Measurements from ENCODE around the gene NTRK3.

Gene NTRK3

DNA sequence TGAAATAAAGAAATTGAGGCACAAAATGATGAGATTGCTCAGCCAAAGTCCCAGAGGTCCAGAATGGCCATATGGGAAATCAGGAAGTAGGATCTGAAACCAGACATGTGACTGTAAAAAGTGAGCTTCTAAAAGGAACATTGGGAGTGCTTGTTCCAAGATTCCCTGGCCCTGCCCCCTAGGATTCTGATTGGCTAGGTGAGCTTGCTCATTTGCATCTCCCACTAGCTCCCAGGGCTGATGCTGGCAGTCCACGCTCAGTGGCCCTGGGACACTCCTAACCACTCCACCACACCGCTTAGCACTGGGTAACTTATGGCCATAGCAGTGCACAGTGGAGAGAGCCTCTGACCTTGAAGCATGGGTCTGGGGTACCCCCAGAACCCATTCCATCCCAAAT lies 326.7 kb downstream of the NTRK3 start:
- Histone ChIP-seq H3K4me3 (ENCODE audit: low read length) (no peak overlapping the region), H3K9ac (ENCODE audit: low read length) (no peak overlapping the region), H3K9me3 (ENCODE audit: control insufficient read depth, low read length) (no peaks in the 10 kb centered on the region), H3K36me3 (ENCODE audit: control insufficient read depth, insufficient read depth, low read length) (no peaks in the 10 kb centered on the region), H3K27me3 (ENCODE audit: control insufficient read depth, insufficient read depth, low read length) (no peaks in the 10 kb centered on the region), H3K4me1 (ENCODE audit: control insufficient read depth, insufficient read depth, low read length) (no peaks in the 10 kb centered on the region)

DNA sequence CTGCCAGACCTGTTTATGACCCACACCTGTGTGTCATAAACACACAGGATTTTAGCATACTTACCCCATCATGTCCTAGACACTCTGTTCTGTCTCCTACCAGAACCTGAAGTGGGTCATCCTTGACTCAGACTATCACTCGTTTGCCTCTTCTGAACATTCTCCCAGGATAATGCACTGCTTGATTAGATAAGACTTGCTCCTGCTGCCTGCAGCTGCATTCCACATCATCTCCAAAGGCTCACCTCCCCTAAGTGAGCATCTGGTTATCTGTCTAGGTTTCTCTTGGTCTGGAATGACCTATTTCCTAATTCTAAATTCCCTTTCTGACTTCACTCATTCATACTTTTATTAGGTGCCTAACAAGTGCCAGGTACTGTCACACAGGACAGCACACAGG lies 332.1 kb downstream of the NTRK3 start:
- no peaks in the 10 kb centered on the region for H3K36me3 ChIP-seq (ENCODE audit: control insufficient read depth, insufficient read depth, low read length)
- H3K4me3 ChIP-seq (ENCODE audit: low read length): no peak overlapping the region
- H3K9me3 ChIP-seq (ENCODE audit: control insufficient read depth, low read length): no peaks in the 10 kb centered on the region
- no peaks in the 10 kb centered on the region for H3K27me3 ChIP-seq (ENCODE audit: control insufficient read depth, insufficient read depth, low read length)
- H3K4me1 ChIP-seq (ENCODE audit: control insufficient read depth, insufficient read depth, low read length): no peaks in the 10 kb centered on the region
- H3K9ac ChIP-seq (ENCODE audit: low read length): no peak overlapping the region

- Histone ChIP-seq H3K4me3 (ENCODE audit: low read length) (no peak overlapping the region), H3K36me3 (ENCODE audit: control insufficient read depth, insufficient read depth, low read length) (no peaks in the 10 kb centered on the region), H3K9me3 (ENCODE audit: control insufficient read depth, low read length) (no peaks in the 10 kb centered on the region), H3K4me1 (ENCODE audit: control insufficient read depth, insufficient read depth, low read length) (no peaks in the 10 kb centered on the region), H3K9ac (ENCODE audit: low read length) (no peak overlapping the region), H3K27me3 (ENCODE audit: control insufficient read depth, insufficient read depth, low read length) (no peaks in the 10 kb centered on the region)
Observed at GRCh38 chr15:87919064-87919463, 337.5 kb downstream of the NTRK3 start.

DNA sequence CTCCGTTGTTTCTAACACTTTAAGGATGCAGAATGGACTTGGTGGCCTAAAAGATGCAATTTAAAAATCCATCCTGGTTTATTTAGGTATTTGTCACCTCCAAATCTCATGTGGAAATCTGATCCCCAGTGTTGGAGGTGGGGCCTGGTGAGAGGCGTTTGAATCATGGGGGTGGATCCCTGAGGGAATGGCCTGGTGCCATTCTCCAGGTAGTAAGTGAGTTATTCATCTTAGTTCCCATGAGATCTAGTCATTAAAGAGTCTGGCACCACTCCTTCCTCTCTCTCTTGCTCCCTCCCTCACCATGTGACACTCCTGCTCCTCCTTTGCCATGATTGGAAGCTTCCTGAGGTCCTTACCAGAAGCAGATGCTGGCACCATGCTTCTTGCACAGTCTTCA lies 339.1 kb downstream of the NTRK3 start:
- Histone ChIP-seq H3K9ac (ENCODE audit: low read length) (no peak overlapping the region), H3K36me3 (ENCODE audit: control insufficient read depth, insufficient read depth, low read length) (no peaks in the 10 kb centered on the region), H3K4me3 (ENCODE audit: low read length) (no peak overlapping the region), H3K4me1 (ENCODE audit: control insufficient read depth, insufficient read depth, low read length) (no peaks in the 10 kb centered on the region), H3K27me3 (ENCODE audit: control insufficient read depth, insufficient read depth, low read length) (no peaks in the 10 kb centered on the region), H3K9me3 (ENCODE audit: control insufficient read depth, low read length) (no peaks in the 10 kb centered on the region)

DNA sequence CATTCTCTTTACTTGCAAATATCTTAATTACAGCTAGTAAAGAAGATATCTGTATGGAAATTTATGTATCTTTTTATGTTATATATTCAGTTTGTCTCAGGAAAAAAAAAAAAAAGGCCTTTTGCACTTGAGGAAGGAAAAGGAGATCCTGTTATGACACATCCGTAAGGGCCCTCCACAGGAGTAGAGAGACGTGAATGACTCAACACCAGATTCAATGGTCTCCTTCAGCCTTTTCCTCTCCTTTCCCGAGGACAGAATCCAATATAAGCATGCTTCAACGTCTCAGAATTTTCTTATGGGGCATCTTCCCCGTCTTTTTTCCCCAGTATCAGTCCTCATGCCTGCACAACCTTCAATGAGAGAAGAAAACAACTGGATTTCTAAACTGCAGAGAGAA lies 340.3 kb downstream of the NTRK3 start:
- Histone ChIP-seq H3K4me1 (ENCODE audit: control insufficient read depth, insufficient read depth, low read length) (no peaks in the 10 kb centered on the region), H3K36me3 (ENCODE audit: control insufficient read depth, insufficient read depth, low read length) (no peaks in the 10 kb centered on the region), H3K9me3 (ENCODE audit: control insufficient read depth, low read length) (no peaks in the 10 kb centered on the region), H3K4me3 (ENCODE audit: low read length) (no peak overlapping the region), H3K27me3 (ENCODE audit: control insufficient read depth, insufficient read depth, low read length) (no peaks in the 10 kb centered on the region), H3K9ac (ENCODE audit: low read length) (no peak overlapping the region)

GRCh38 chr15:87910301-87910700 lies 346.2 kb downstream of the NTRK3 start:
- Histone ChIP-seq H3K36me3 (ENCODE audit: control insufficient read depth, insufficient read depth, low read length) (no peaks in the 10 kb centered on the region), H3K4me1 (ENCODE audit: control insufficient read depth, insufficient read depth, low read length) (no peaks in the 10 kb centered on the region), H3K9me3 (ENCODE audit: control insufficient read depth, low read length) (no peaks in the 10 kb centered on the region), H3K4me3 (ENCODE audit: low read length) (no peak overlapping the region), H3K9ac (ENCODE audit: low read length) (no peak overlapping the region), H3K27me3 (ENCODE audit: control insufficient read depth, insufficient read depth, low read length) (no peaks in the 10 kb centered on the region)

DNA sequence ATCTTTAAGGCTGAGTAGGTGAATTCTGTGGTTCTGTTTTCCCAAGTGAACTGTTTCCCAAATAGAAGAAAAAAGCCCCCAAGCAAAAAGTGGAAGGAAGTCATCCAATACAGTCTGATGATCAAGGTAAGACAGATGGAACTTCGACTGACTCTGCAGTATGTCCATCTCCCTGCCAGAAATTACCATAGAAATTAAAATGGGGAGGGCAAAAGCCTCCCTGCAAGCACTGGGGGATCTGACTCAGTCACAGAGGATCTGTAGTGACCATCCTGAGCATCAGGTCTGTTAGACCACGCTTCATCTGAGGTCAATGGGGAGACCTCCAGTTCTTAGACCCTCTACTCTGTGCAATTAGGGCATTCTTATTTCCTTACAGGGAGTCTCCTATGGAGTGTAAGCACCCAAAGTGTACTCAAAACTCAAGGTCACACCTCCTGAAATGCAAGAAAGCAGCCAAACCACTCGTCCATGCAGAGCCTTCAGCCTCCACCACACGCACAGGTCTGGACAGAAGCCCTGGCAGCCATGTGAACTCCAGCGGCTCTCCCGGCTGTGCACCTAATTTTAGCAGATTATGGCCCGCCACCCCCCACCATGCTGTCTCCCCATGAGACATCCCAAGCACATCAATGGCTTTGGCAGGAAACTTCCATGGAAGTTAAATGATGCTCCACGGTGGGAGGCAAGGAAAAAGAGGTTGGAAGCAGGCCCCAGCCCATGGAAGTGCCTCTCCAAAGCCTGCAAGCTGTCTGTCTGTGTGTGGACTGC lies 348.7 kb downstream of the NTRK3 start:
- H3K36me3 ChIP-seq (ENCODE audit: control insufficient read depth, insufficient read depth, low read length): no peaks in the 10 kb centered on the region
- H3K4me3 ChIP-seq (ENCODE audit: low read length): no peak overlapping the region
- H3K9ac ChIP-seq (ENCODE audit: low read length): no peak overlapping the region
- H3K9me3 ChIP-seq (ENCODE audit: control insufficient read depth, low read length): no peaks in the 10 kb centered on the region
- H3K27me3 ChIP-seq (ENCODE audit: control insufficient read depth, insufficient read depth, low read length): no peaks in the 10 kb centered on the region
- H3K4me1 ChIP-seq (ENCODE audit: control insufficient read depth, insufficient read depth, low read length): no peaks in the 10 kb centered on the region

- H3K27me3 ChIP-seq (ENCODE audit: control insufficient read depth, insufficient read depth, low read length): no peaks in the 10 kb centered on the region
- no peaks in the 10 kb centered on the region for H3K36me3 ChIP-seq (ENCODE audit: control insufficient read depth, insufficient read depth, low read length)
- no peak overlapping the region for H3K9ac ChIP-seq (ENCODE audit: low read length)
- no peaks in the 10 kb centered on the region for H3K4me1 ChIP-seq (ENCODE audit: control insufficient read depth, insufficient read depth, low read length)
- H3K9me3 ChIP-seq (ENCODE audit: control insufficient read depth, low read length): no peaks in the 10 kb centered on the region
- no peak overlapping the region for H3K4me3 ChIP-seq (ENCODE audit: low read length)
Observed at GRCh38 chr15:87906444-87906843, 350.1 kb downstream of the NTRK3 start.

DNA sequence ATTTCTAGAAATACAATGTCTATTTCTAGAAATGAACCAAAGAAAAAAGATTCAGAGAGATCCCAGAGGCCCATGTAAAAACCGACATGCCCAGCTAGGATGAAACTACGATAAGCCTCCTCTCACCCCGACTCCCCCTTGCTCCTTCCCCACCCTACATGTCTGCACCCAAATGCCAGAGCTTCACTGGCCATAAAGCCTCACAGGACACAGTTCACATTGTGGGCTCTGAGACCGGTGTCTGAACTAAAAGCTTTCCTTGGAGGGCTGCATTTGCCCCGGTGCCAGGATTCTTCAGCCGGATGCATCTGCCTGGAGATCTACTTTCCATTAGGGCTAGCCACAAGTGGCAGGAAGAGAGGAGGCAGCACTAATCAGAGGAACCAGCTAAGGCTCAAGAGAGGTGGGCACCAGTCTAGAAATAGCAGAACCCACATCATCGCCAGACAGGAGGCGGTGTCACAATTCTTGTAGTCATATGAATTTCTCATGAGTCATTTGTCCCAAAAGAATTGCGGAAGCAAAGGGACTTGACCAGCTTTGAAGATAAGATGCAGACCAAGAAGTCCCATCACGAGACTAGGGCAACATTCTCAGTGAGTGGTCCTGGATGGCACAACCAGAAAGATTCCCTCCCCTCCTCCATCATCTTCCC lies 353.6 kb downstream of the NTRK3 start:
- no peaks in the 10 kb centered on the region for H3K9me3 ChIP-seq (ENCODE audit: control insufficient read depth, low read length)
- H3K27me3 ChIP-seq (ENCODE audit: control insufficient read depth, insufficient read depth, low read length): no peaks in the 10 kb centered on the region
- H3K36me3 ChIP-seq (ENCODE audit: control insufficient read depth, insufficient read depth, low read length): no peaks in the 10 kb centered on the region
- no peak overlapping the region for H3K4me3 ChIP-seq (ENCODE audit: low read length)
- H3K9ac ChIP-seq (ENCODE audit: low read length): no peak overlapping the region
- no peaks in the 10 kb centered on the region for H3K4me1 ChIP-seq (ENCODE audit: control insufficient read depth, insufficient read depth, low read length)

GRCh38 chr15:87901926-87902690 lies 354.4 kb downstream of the NTRK3 start:
- no peak overlapping the region for H3K9ac ChIP-seq (ENCODE audit: low read length)
- no peaks in the 10 kb centered on the region for H3K36me3 ChIP-seq (ENCODE audit: control insufficient read depth, insufficient read depth, low read length)
- H3K4me1 ChIP-seq (ENCODE audit: control insufficient read depth, insufficient read depth, low read length): no peaks in the 10 kb centered on the region
- no peaks in the 10 kb centered on the region for H3K27me3 ChIP-seq (ENCODE audit: control insufficient read depth, insufficient read depth, low read length)
- H3K9me3 ChIP-seq (ENCODE audit: control insufficient read depth, low read length): no peaks in the 10 kb centered on the region
- no peak overlapping the region for H3K4me3 ChIP-seq (ENCODE audit: low read length)

DNA sequence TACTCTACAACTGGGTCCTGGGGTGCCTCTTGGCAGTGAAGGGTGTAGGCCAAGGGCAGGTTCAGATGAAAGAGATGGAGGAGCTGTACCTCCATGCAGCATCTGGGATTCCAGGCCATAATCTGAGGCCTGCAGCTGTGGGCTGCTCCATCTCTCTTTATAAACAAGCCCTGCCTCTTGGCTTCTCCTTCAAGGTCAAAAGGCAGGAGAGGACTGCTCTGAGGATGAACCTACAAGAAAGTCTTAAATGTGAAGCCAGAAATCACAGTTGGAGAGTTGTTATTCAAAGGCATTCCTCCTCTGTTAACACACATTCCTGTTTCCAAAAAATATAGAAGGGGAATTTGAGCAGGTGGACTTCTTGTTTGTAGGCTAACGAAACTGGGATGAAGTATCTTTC lies 355.5 kb downstream of the NTRK3 start:
- Histone ChIP-seq H3K36me3 (ENCODE audit: control insufficient read depth, insufficient read depth, low read length) (no peaks in the 10 kb centered on the region), H3K27me3 (ENCODE audit: control insufficient read depth, insufficient read depth, low read length) (no peaks in the 10 kb centered on the region), H3K9me3 (ENCODE audit: control insufficient read depth, low read length) (no peaks in the 10 kb centered on the region), H3K4me3 (ENCODE audit: low read length) (no peak overlapping the region), H3K9ac (ENCODE audit: low read length) (no peak overlapping the region), H3K4me1 (ENCODE audit: control insufficient read depth, insufficient read depth, low read length) (no peaks in the 10 kb centered on the region)

- Histone ChIP-seq H3K4me1 (ENCODE audit: control insufficient read depth, insufficient read depth, low read length) (no peaks in the 10 kb centered on the region), H3K4me3 (ENCODE audit: low read length) (no peak overlapping the region), H3K27me3 (ENCODE audit: control insufficient read depth, insufficient read depth, low read length) (no peaks in the 10 kb centered on the region), H3K9ac (ENCODE audit: low read length) (no peak overlapping the region), H3K36me3 (ENCODE audit: control insufficient read depth, insufficient read depth, low read length) (no peaks in the 10 kb centered on the region), H3K9me3 (ENCODE audit: control insufficient read depth, low read length) (no peaks in the 10 kb centered on the region)
Observed at GRCh38 chr15:87896936-87897335, 359.6 kb downstream of the NTRK3 start.
